HUES64 (cell line): ENCODE results near the gene IPO4.
A peak's percentile ranks its signal among the peaks of the same experiment; 100 is the strongest.

ENCODE experiments used
- H3K27ac ChIP-seq: 2 replicates; pipeline ENCODE4 v1.7.0; 2013; ENCODE audit warnings: low read depth, low read length, inconsistent platforms
- H3K27me3 ChIP-seq: 2 replicates; pipeline ENCODE4 v1.6.1; 2013; ENCODE audit warnings: mild to moderate bottlenecking, low read length; ENCODE audit not compliant: insufficient read depth
- H3K36me3 ChIP-seq: 2 replicates; pipeline ENCODE4 v1.6.1; 2013; ENCODE audit warnings: mild to moderate bottlenecking, low read length; ENCODE audit not compliant: insufficient read depth
- H3K4me1 ChIP-seq: 2 replicates; pipeline ENCODE4 v1.6.1; 2013; ENCODE audit warnings: mild to moderate bottlenecking, low read length, moderate library complexity; ENCODE audit not compliant: insufficient read depth
- H3K4me3 ChIP-seq: 2 replicates; pipeline ENCODE4 v1.5.1; 2013; ENCODE audit warnings: mild to moderate bottlenecking, low read length, moderate library complexity
- H3K9ac ChIP-seq: 2 replicates; pipeline ENCODE4 v1.6.1; 2013; ENCODE audit warnings: mild to moderate bottlenecking, low read depth, low read length
- H3K9me3 ChIP-seq: 2 replicates; pipeline ENCODE4 v1.6.1; 2013; ENCODE audit warnings: low read depth, low read length; ENCODE audit not compliant: insufficient read depth
- WGBS: fragments of 150-250, 120-280 bp; methylation state at CpG from one replicate; pipeline ENCODE4 v1.1.7; 2013; ENCODE audit warnings: missing lambda C conversion rate; 5-methylcytosine and 5-hydroxymethylcytosine counted together

The IPO4 gene

GRCh38 chr14:24198814-24199524 lies 10.4 kb upstream of the IPO4 start:
- no peak overlapping the region for H3K27ac ChIP-seq
- H3K4me1 ChIP-seq = peaks cover 5% of the 10 kb centered on the region; the same call in 1 of the 2 replicates
- peaks cover 12% of the 10 kb centered on the region for H3K36me3 ChIP-seq
- H3K4me3 ChIP-seq = no peak overlapping the region
- 93% methylated on average over 6 of the region's 7 CpGs for WGBS
- no peak overlapping the region for H3K9ac ChIP-seq
- no peaks in the 10 kb centered on the region for H3K27me3 ChIP-seq
- peaks cover 7% of the 10 kb centered on the region for H3K9me3 ChIP-seq

GRCh38 chr14:24197056-24197450 lies 8.4 kb upstream of the IPO4 start:
- Histone ChIP-seq H3K4me3 (peak overlapping the region; percentile 16; the same call in 1 of the 2 replicates), H3K9me3 (peaks cover 7% of the 10 kb centered on the region), H3K27ac (no peak overlapping the region), H3K4me1 (no peaks in the 10 kb centered on the region; the same call in 1 of the 2 replicates), H3K9ac (no peak overlapping the region), H3K36me3 (peaks cover 26% of the 10 kb centered on the region), H3K27me3 (no peaks in the 10 kb centered on the region)
- 83% methylated on average over 1 of the region's 2 CpGs for WGBS

- Histone ChIP-seq H3K27ac (peak overlapping the region; percentile 100), H3K4me1 (no peaks in the 10 kb centered on the region; the same call in 1 of the 2 replicates), H3K27me3 (no peaks in the 10 kb centered on the region), H3K9ac (peak overlapping the region; percentile 98), H3K9me3 (peaks cover 2% of the 10 kb centered on the region; the same call in 1 of the 2 replicates), H3K4me3 (peak overlapping the region; percentile 95), H3K36me3 (peaks cover 28% of the 10 kb centered on the region)
- WGBS = 37% methylated on average over 33 of the region's 33 CpGs
Observed at GRCh38 chr14:24196071-24197055, 7.7 kb upstream of the IPO4 start.

GRCh38 chr14:24195186-24196070 lies 6.8 kb upstream of the IPO4 start, which contains the start of gene TM9SF1:
Gene TM9SF1, minus strand, starts transcription at chr14:24195441. Its CDS starts 422 bp downstream, at chr14:24195019.
- WGBS = under 1% methylated on average over 89 of the region's 89 CpGs
- Histone ChIP-seq H3K27ac (peak within 1 kb of the TSS; percentile 100), H3K4me3 (peak within 1 kb of the TSS; percentile 95), H3K4me1 (no peaks in the 10 kb centered on the region), H3K36me3 (peaks cover 28% of the 10 kb centered on the region), H3K27me3 (no peaks in the 10 kb centered on the region), H3K9ac (peak within 1 kb of the TSS; percentile 98), H3K9me3 (no peaks in the 10 kb centered on the region)

GRCh38 chr14:24194873-24195185 lies 6.2 kb upstream of the IPO4 start:
- Histone ChIP-seq H3K9me3 (no peaks in the 10 kb centered on the region), H3K27me3 (no peaks in the 10 kb centered on the region), H3K4me3 (peak overlapping the region; percentile 95), H3K36me3 (peaks cover 32% of the 10 kb centered on the region), H3K27ac (peak overlapping the region; percentile 100; the same call in 1 of the 2 replicates), H3K9ac (peak overlapping the region; percentile 98), H3K4me1 (no peaks in the 10 kb centered on the region)
- WGBS = 64% methylated on average over 8 of the region's 8 CpGs

GRCh38 chr14:24194186-24194872 lies 5.7 kb upstream of the IPO4 start:
- Histone ChIP-seq H3K4me3 (peak overlapping the region; percentile 95), H3K4me1 (peaks cover under 1% of the 10 kb centered on the region; the same call in 1 of the 2 replicates), H3K36me3 (peaks cover 33% of the 10 kb centered on the region), H3K27ac (no peak overlapping the region), H3K9ac (0 out of 2 replicates have a peak overlapping the region, but pooled peaks have one; percentile 98), H3K27me3 (no peaks in the 10 kb centered on the region), H3K9me3 (no peaks in the 10 kb centered on the region)
- WGBS = 90% methylated on average over 7 of the region's 7 CpGs

- H3K36me3 ChIP-seq = peaks cover 33% of the 10 kb centered on the region
- H3K27me3 ChIP-seq = no peaks in the 10 kb centered on the region
- no peak overlapping the region for H3K4me3 ChIP-seq
- peaks cover 4% of the 10 kb centered on the region; the same call in 1 of the 2 replicates for H3K4me1 ChIP-seq
- 96% methylated on average over 15 of the region's 15 CpGs for WGBS
- no peaks in the 10 kb centered on the region for H3K9me3 ChIP-seq
- H3K27ac ChIP-seq = no peak overlapping the region
- no peak overlapping the region for H3K9ac ChIP-seq
Observed at GRCh38 chr14:24192933-24193332, 4.3 kb upstream of the IPO4 start.

GRCh38 chr14:24190416-24190815 lies 1.8 kb upstream of the IPO4 start:
- H3K9me3 ChIP-seq = no peaks in the 10 kb centered on the region
- H3K27me3 ChIP-seq = no peaks in the 10 kb centered on the region
- H3K4me1 ChIP-seq = peaks cover 9% of the 10 kb centered on the region; the same call in 1 of the 2 replicates
- H3K9ac ChIP-seq = no peak overlapping the region
- H3K4me3 ChIP-seq = no peak overlapping the region
- H3K27ac ChIP-seq = no peak overlapping the region
- 90% methylated on average over 10 of the region's 10 CpGs for WGBS
- H3K36me3 ChIP-seq = peaks cover 56% of the 10 kb centered on the region

- 94% methylated on average over 9 of the region's 9 CpGs for WGBS
- H3K4me3 ChIP-seq = peak overlapping the region; percentile 85
- peaks cover 65% of the 10 kb centered on the region for H3K36me3 ChIP-seq
- no peaks in the 10 kb centered on the region for H3K9me3 ChIP-seq
- no peaks in the 10 kb centered on the region for H3K27me3 ChIP-seq
- no peak overlapping the region for H3K27ac ChIP-seq
- peak overlapping the region; percentile 44; the same call in 1 of the 2 replicates for H3K9ac ChIP-seq
- peaks cover 9% of the 10 kb centered on the region; the same call in 1 of the 2 replicates for H3K4me1 ChIP-seq
Observed at GRCh38 chr14:24189460-24189859, 844 bp upstream of the IPO4 start.

- Histone ChIP-seq H3K27ac (peak overlapping the region; percentile 34; the same call in 1 of the 2 replicates), H3K9me3 (no peaks in the 10 kb centered on the region), H3K4me3 (peak overlapping the region; percentile 85), H3K9ac (peak overlapping the region; percentile 44; the same call in 1 of the 2 replicates), H3K4me1 (peaks cover 9% of the 10 kb centered on the region; the same call in 1 of the 2 replicates), H3K36me3 (peaks cover 69% of the 10 kb centered on the region), H3K27me3 (no peaks in the 10 kb centered on the region)
- 0% methylated on average over 3 of the region's 3 CpGs for WGBS
Observed at GRCh38 chr14:24189059-24189375, 401 bp upstream of the IPO4 start.
